ENCODE measurements around the gene MAB21L2. TPM values are rescaled to one million over a fixed set of nuclear protein-coding genes. Genes with fewer than 3 reads are reported as not detected.

Gene MAB21L2
- total and polyA plus RNA-seq, 2 of the 13 experiments (the other 11 are each of a cell fraction or from before 2014, with no cell fraction given): not detected

- FAIRE-seq: no peak
- no peak overlapping the region for H3K4me2 ChIP-seq (ENCODE audit: low read depth, low read length)
- CTCF ChIA-PET (ENCODE audit: low intra/inter-chr PET ratio, low total read pairs): no interaction called here
- no peak overlapping the region for H3K27ac ChIP-seq (ENCODE audit: extremely low read length, insufficient read depth, low read length)
- 98% methylated on average over 50 of the region's 66 CpGs for WGBS (ENCODE audit: low lambda C conversion rate)
- intact Hi-C loops (cut with micrococcal nuclease; ENCODE audit: unreplicated experiment): no loop called here
- peaks cover 5 to 8% of the 10 kb centered on the region in 2 experiments; a peak in 2 of 5 replicates for H3K36me3 ChIP-seq (replicated peaks in 1 of 2; ENCODE audit: control insufficient read depth in 1 of 2, insufficient read depth in 2 of 2, low read length in 2 of 2)
- H2AFZ ChIP-seq (ENCODE audit: low read length): no peak overlapping the region
- H3K79me2 ChIP-seq (ENCODE audit: insufficient read depth, low read length): no peaks in the 10 kb centered on the region
- no peaks in the 10 kb centered on the region for H4K20me1 ChIP-seq (ENCODE audit: insufficient read depth, low read length)
- TF ChIP-seq AGO2 (optimal IDR thresholded peaks at IDR 0.05; ENCODE audit: low read depth, low read length): peak; percentile 25
- no peak for TF ChIP-seq MYPOP (CRISPR knock-in tag; IDR thresholded peaks at IDR 0.05)
- peak; percentile 26 for TF ChIP-seq AGO1 (IDR thresholded peaks at IDR 0.05; ENCODE audit: low read depth, low read length, poor library complexity, severe bottlenecking)
- no peak for TF ChIP-seq MED8 (CRISPR knock-in tag; IDR thresholded peaks at IDR 0.05; ENCODE audit: insufficient replicate concordance)
- TF ChIP-seq MXI1 (IDR thresholded peaks at IDR 0.05; ENCODE audit: borderline replicate concordance, low read depth, low read length): no peak
- TF ChIP-seq, protein P1, sequence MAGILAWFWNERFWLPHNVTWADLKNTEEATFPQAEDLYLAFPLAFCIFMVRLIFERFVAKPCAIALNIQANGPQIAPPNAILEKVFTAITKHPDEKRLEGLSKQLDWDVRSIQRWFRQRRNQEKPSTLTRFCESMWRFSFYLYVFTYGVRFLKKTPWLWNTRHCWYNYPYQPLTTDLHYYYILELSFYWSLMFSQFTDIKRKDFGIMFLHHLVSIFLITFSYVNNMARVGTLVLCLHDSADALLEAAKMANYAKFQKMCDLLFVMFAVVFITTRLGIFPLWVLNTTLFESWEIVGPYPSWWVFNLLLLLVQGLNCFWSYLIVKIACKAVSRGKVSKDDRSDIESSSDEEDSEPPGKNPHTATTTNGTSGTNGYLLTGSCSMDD (CRISPR knock-in tag; IDR thresholded peaks at IDR 0.05): no peak
- no peak for TF ChIP-seq CTCF (CRISPR knock-in tag; IDR thresholded peaks at IDR 0.05)
- no peak for TF ChIP-seq ZNF430 (CRISPR knock-in tag; IDR thresholded peaks at IDR 0.05)
- no peak for TF ChIP-seq ZFX (CRISPR knock-in tag; IDR thresholded peaks at IDR 0.05; ENCODE audit: low read depth)
- no peak for TF ChIP-seq HHEX (CRISPR knock-in tag; IDR thresholded peaks at IDR 0.05)
- no peak for TF ChIP-seq RXRB (CRISPR knock-in tag; IDR thresholded peaks at IDR 0.05; ENCODE audit: borderline replicate concordance)
- no peak for TF ChIP-seq MEIS1 (CRISPR knock-in tag; IDR thresholded peaks at IDR 0.05; ENCODE audit: borderline replicate concordance)
- TF ChIP-seq, protein P2, sequence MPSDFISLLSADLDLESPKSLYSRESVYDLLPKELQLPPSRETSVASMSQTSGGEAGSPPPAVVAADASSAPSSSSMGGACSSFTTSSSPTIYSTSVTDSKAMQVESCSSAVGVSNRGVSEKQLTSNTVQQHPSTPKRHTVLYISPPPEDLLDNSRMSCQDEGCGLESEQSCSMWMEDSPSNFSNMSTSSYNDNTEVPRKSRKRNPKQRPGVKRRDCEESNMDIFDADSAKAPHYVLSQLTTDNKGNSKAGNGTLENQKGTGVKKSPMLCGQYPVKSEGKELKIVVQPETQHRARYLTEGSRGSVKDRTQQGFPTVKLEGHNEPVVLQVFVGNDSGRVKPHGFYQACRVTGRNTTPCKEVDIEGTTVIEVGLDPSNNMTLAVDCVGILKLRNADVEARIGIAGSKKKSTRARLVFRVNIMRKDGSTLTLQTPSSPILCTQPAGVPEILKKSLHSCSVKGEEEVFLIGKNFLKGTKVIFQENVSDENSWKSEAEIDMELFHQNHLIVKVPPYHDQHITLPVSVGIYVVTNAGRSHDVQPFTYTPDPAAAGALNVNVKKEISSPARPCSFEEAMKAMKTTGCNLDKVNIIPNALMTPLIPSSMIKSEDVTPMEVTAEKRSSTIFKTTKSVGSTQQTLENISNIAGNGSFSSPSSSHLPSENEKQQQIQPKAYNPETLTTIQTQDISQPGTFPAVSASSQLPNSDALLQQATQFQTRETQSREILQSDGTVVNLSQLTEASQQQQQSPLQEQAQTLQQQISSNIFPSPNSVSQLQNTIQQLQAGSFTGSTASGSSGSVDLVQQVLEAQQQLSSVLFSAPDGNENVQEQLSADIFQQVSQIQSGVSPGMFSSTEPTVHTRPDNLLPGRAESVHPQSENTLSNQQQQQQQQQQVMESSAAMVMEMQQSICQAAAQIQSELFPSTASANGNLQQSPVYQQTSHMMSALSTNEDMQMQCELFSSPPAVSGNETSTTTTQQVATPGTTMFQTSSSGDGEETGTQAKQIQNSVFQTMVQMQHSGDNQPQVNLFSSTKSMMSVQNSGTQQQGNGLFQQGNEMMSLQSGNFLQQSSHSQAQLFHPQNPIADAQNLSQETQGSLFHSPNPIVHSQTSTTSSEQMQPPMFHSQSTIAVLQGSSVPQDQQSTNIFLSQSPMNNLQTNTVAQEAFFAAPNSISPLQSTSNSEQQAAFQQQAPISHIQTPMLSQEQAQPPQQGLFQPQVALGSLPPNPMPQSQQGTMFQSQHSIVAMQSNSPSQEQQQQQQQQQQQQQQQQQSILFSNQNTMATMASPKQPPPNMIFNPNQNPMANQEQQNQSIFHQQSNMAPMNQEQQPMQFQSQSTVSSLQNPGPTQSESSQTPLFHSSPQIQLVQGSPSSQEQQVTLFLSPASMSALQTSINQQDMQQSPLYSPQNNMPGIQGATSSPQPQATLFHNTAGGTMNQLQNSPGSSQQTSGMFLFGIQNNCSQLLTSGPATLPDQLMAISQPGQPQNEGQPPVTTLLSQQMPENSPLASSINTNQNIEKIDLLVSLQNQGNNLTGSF (CRISPR knock-in tag; IDR thresholded peaks at IDR 0.05): no peak
- H3K4me1 ChIP-seq (ENCODE audit: insufficient read depth, low read length): no peaks in the 10 kb centered on the region
- H3K4me3 ChIP-seq (replicated peaks in 1 of 3; ENCODE audit: insufficient read depth in 1 of 3, low read depth in 2 of 3, low read length in 3 of 3): no peak overlapping the region
- DNase-seq (ENCODE audit: low spot score): no peak
- POLR2A ChIA-PET: no interaction called here
- no peaks in the 10 kb centered on the region for H3K27me3 ChIP-seq (ENCODE audit: control insufficient read depth in 1 of 2, insufficient read depth in 2 of 2, low read length in 2 of 2)
- no TSS peak for BruUV-seq (replicated peaks)
- ATAC-seq: no peak
- in situ Hi-C loops (cut with HindIII; ENCODE audit: extremely low pct_ligation_motif_present, low pct_unique_long_range_greater_than_20kb): no loop called here
- no peaks in the 10 kb centered on the region for H3K9me3 ChIP-seq (ENCODE audit: low read length)
- H3K9ac ChIP-seq (ENCODE audit: insufficient read depth, low read depth, low read length): no peak overlapping the region
Measured at GRCh38 chr4:150579551-150580234, 2.3 kb upstream of the MAB21L2 start.

Data from HepG2 (cell line).